Measurements from ENCODE around the gene PTRH1. TPM values are rescaled to one million over a fixed set of nuclear protein-coding genes. Genes with fewer than 3 reads are reported as not detected.

Gene PTRH1
- total RNA-seq, 1 experiment from 2014 or later: 8.7 TPM

DNA sequence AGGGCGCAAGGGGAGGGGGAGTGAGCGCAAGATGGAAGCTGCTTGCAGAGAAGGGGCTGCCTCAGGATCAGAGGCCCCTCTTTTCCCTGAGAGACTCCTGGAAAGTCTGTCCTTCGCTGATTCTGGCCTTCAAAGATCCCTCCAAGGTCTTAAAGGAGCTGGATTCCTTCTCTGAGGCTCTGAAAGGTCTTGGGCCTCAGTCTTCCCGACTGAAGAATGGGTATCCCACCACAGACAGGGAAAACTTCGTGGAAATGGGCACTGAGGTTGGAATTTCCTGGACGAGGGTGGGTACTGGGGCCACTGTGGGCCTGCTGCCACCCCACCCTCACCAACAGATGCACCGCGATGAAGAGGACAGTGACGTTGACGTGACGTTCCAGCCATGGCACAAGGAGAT is 3.1 kb downstream of the PTRH1 start:
- intact Hi-C loops (cut with micrococcal nuclease; ENCODE audit: unreplicated experiment): no loop called here
- no TSS peak for BruUV-seq (replicated peaks)
- no peaks in the 10 kb centered on the region for H3K27me3 Mint-ChIP-seq (ENCODE audit: insufficient read depth, unreplicated experiment)
- TF ChIP-seq, protein P1, sequence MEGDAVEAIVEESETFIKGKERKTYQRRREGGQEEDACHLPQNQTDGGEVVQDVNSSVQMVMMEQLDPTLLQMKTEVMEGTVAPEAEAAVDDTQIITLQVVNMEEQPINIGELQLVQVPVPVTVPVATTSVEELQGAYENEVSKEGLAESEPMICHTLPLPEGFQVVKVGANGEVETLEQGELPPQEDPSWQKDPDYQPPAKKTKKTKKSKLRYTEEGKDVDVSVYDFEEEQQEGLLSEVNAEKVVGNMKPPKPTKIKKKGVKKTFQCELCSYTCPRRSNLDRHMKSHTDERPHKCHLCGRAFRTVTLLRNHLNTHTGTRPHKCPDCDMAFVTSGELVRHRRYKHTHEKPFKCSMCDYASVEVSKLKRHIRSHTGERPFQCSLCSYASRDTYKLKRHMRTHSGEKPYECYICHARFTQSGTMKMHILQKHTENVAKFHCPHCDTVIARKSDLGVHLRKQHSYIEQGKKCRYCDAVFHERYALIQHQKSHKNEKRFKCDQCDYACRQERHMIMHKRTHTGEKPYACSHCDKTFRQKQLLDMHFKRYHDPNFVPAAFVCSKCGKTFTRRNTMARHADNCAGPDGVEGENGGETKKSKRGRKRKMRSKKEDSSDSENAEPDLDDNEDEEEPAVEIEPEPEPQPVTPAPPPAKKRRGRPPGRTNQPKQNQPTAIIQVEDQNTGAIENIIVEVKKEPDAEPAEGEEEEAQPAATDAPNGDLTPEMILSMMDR (IDR thresholded peaks at IDR 0.05; ENCODE audit: insufficient read depth in 1 of 2, low read depth in 1 of 2, low read length in 1 of 2, severe bottlenecking in 1 of 2, unreplicated experiment in 1 of 2): no peak
- H3K36me3 ChIP-seq (ENCODE audit: control insufficient read depth, insufficient read depth, low read length): no peaks in the 10 kb centered on the region
- no peaks in the 10 kb centered on the region for H3K27me3 ChIP-seq (replicated peaks; ENCODE audit: control insufficient read depth, insufficient read depth, low read length)
- no peaks in the 10 kb centered on the region for H3K9me3 ChIP-seq
- ChIA-PET CTCF (no interaction called here), POLR2A (no interaction called here)
- no peak overlapping the region for H3K27ac Mint-ChIP-seq (ENCODE audit: unreplicated experiment)
- DNase-seq: no peak
- peaks cover 4% of the 10 kb centered on the region; the same call in 1 of the 2 replicates for H3K4me1 ChIP-seq
- H3K4me3 Mint-ChIP-seq (ENCODE audit: unreplicated experiment): no peak overlapping the region
- H3K9me3 Mint-ChIP-seq (ENCODE audit: unreplicated experiment): peaks cover 9% of the 10 kb centered on the region
- H3K36me3 Mint-ChIP-seq (ENCODE audit: insufficient read depth, unreplicated experiment): peaks cover 6% of the 10 kb centered on the region
- H3K4me3 ChIP-seq (ENCODE audit: low read depth, low read length): no peak overlapping the region
- H3K4me1 Mint-ChIP-seq (ENCODE audit: low read depth, unreplicated experiment): peaks cover 7% of the 10 kb centered on the region

DNA sequence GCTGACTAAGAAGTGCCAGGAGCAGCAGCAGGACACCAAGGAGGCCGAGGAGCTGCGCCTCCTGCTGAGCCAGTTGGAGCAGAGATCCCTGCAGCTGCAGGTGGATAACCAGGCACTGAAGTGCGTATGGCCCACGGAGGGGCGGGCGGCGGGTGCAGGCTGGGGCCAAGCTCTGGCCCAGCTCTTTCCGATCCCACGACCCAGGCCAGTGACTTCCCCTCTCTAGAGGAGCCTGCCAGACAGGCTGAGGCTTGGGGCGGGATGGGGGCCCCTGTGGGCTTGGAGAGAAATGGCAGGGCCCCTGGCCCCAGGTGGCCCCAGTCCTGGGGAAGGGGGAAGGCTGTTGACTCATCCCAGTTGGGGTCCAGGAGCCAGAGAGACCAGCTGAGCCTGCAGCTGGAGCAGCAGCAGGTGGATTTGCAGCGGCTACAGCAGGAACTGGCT is 3.6 kb downstream of the PTRH1 start:
- no peak for DNase-seq
- Mint-ChIP-seq H3K27ac (ENCODE audit: unreplicated experiment) (no peak overlapping the region), H3K27me3 (ENCODE audit: insufficient read depth, unreplicated experiment) (no peaks in the 10 kb centered on the region), H3K36me3 (ENCODE audit: insufficient read depth, unreplicated experiment) (peaks cover 6% of the 10 kb centered on the region), H3K4me1 (ENCODE audit: low read depth, unreplicated experiment) (peaks cover 7% of the 10 kb centered on the region), H3K9me3 (ENCODE audit: unreplicated experiment) (peaks cover 9% of the 10 kb centered on the region), H3K4me3 (ENCODE audit: unreplicated experiment) (no peak overlapping the region)
- no peak overlapping the region for H3K4me3 ChIP-seq (ENCODE audit: low read depth, low read length)
- no peaks in the 10 kb centered on the region for H3K9me3 ChIP-seq
- ChIA-PET POLR2A (no interaction called here), CTCF (no interaction called here)
- intact Hi-C loops (cut with micrococcal nuclease; ENCODE audit: unreplicated experiment): no loop called here
- no peaks in the 10 kb centered on the region for H3K27me3 ChIP-seq (replicated peaks; ENCODE audit: control insufficient read depth, insufficient read depth, low read length)
- no peaks in the 10 kb centered on the region for H3K36me3 ChIP-seq (ENCODE audit: control insufficient read depth, insufficient read depth, low read length)
- BruUV-seq (replicated peaks): no TSS peak
- peaks cover 4% of the 10 kb centered on the region; the same call in 1 of the 2 replicates for H3K4me1 ChIP-seq
- TF ChIP-seq, protein P1 (IDR thresholded peaks at IDR 0.05; ENCODE audit: insufficient read depth in 1 of 2, low read depth in 1 of 2, low read length in 1 of 2, severe bottlenecking in 1 of 2, unreplicated experiment in 1 of 2): no peak

DNA sequence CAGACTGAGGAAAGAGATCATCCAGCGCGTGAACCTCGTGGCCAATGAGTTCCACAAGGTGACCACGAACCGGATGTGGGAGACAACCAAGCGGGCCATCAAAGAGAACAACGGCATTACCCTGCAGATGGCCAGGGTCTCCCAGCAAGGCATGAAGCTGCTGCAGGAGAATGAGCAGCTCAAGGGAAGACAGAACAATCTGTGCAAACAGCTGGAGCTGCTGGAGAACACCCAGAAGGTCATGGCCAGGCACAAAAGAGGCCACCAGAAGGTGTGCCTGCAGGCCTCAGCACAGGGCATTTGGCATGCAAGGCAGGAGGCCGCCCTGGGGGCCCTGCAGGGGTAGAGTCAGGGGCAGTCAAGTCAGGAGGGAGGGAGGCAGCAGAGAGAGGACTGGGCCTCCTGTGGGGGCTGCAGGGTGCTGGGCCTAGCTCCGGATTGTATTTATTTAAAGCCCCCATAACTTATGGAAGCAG is 4.2 kb downstream of the PTRH1 start:
- Histone ChIP-seq H3K9me3 (no peaks in the 10 kb centered on the region), H3K27me3 (replicated peaks; ENCODE audit: control insufficient read depth, insufficient read depth, low read length) (no peaks in the 10 kb centered on the region), H3K4me3 (ENCODE audit: low read depth, low read length) (no peak overlapping the region), H3K4me1 (peaks cover 4% of the 10 kb centered on the region; the same call in 1 of the 2 replicates), H3K36me3 (ENCODE audit: control insufficient read depth, insufficient read depth, low read length) (no peaks in the 10 kb centered on the region)
- Mint-ChIP-seq H3K4me3 (ENCODE audit: unreplicated experiment) (no peak overlapping the region), H3K27ac (ENCODE audit: unreplicated experiment) (no peak overlapping the region), H3K27me3 (ENCODE audit: insufficient read depth, unreplicated experiment) (no peaks in the 10 kb centered on the region), H3K9me3 (ENCODE audit: unreplicated experiment) (peaks cover 9% of the 10 kb centered on the region), H3K36me3 (ENCODE audit: insufficient read depth, unreplicated experiment) (peaks cover 6% of the 10 kb centered on the region), H3K4me1 (ENCODE audit: low read depth, unreplicated experiment) (peaks cover 7% of the 10 kb centered on the region)
- TF ChIP-seq, protein P1 (IDR thresholded peaks at IDR 0.05; ENCODE audit: insufficient read depth in 1 of 2, low read depth in 1 of 2, low read length in 1 of 2, severe bottlenecking in 1 of 2, unreplicated experiment in 1 of 2): no peak
- no TSS peak for BruUV-seq (replicated peaks)
- CTCF ChIA-PET: no interaction called here
- no peak for DNase-seq
- intact Hi-C loops (cut with micrococcal nuclease; ENCODE audit: unreplicated experiment): no loop called here
- POLR2A ChIA-PET: no interaction called here

All from Caco-2 (cell line).